Measurements from ENCODE around the gene PTPRD. TPM values are rescaled to one million over a fixed set of nuclear protein-coding genes. Genes with fewer than 3 reads are reported as not detected.

PTPRD gene
- total and polyA plus RNA-seq, 9 donors = 16.2 to 231 (median 85.8) TPM

DNA sequence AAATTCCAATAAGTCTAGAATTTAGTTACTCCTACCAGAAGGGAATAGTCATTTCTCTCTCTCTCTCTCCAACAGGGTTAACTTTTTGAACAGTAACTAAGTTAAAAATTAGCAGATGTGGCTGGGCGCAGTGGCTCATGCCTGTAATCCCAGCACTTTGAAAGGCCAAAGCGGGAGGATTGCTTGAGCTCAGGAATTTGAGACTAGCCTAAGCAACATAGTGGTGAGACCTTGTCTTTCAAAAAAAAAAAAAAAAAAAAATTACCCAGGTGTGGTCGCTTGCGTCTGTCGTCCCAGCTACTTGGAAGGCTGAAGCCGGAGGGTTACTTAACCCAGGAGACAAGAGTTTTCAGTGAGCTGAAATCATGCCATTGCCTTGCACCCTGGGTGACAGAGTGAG lies 639.7 kb downstream of the PTPRD start:
- H3K9me3 ChIP-seq = no peaks in the 10 kb centered on the region
- intact Hi-C loops (cut with DNase I) = no loop called here
- 83 to 90% (median 86%) methylated on average over 6 of the region's 6 CpGs for WGBS, 3 donors
- no peak for DNase-seq
- no peak for TF ChIP-seq POLR2A (IDR thresholded peaks at IDR 0.05)
- TF ChIP-seq EP300 (IDR thresholded peaks at IDR 0.05) = no peak
- TF ChIP-seq CTCF (IDR thresholded peaks at IDR 0.05) = no peak
- H3K4me1 ChIP-seq (ENCODE audit: insufficient read depth) = no peaks in the 10 kb centered on the region
- H3K4me3 ChIP-seq = no peak overlapping the region
- no peaks in the 10 kb centered on the region for H3K36me3 ChIP-seq
- H3K27me3 ChIP-seq = no peaks in the 10 kb centered on the region
- H3K27ac ChIP-seq = no peak overlapping the region

DNA sequence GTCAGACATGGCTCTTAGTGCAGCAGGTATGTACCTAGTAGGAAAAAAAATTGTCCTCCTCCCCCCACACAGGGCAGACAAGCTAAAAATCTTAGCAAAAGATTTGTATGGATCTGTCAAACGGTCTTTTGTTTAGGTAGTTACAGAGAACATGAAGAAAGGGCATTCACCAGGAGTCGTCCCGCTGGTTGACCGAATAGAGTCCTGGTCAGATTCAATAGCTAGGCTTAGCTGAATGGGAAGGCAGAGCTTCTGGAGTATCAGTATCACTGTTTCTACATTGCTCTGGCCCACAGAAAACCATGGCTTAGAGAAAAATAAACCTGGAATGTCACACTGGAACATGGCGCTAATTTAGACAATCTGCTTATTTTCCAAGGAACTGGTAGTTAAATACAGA lies 642.3 kb downstream of the PTPRD start:
- intact Hi-C loops (cut with DNase I) = no loop called here
- Histone ChIP-seq H3K27me3 (no peaks in the 10 kb centered on the region), H3K9me3 (no peaks in the 10 kb centered on the region), H3K27ac (no peak overlapping the region), H3K4me1 (ENCODE audit: insufficient read depth) (no peaks in the 10 kb centered on the region), H3K36me3 (no peaks in the 10 kb centered on the region), H3K4me3 (no peak overlapping the region)
- DNase-seq = no peak
- TF ChIP-seq EP300 (IDR thresholded peaks at IDR 0.05) = no peak
- TF ChIP-seq POLR2A (IDR thresholded peaks at IDR 0.05) = no peak
- TF ChIP-seq CTCF (IDR thresholded peaks at IDR 0.05) = no peak
- 92 to 97% (median 93%) methylated on average over 5 of the region's 5 CpGs for WGBS, 3 donors

- H3K4me1 ChIP-seq (ENCODE audit: insufficient read depth) = no peaks in the 10 kb centered on the region
- TF ChIP-seq POLR2A (IDR thresholded peaks at IDR 0.05) (no peak), EP300 (IDR thresholded peaks at IDR 0.05) (no peak), CTCF (IDR thresholded peaks at IDR 0.05) (no peak)
- 58 to 60% (median 60%) methylated on average over 3 of the region's 3 CpGs for WGBS, 3 donors
These were observed 649.0 kb downstream of the PTPRD start for GRCh38 chr9:9963841-9964240.

DNA sequence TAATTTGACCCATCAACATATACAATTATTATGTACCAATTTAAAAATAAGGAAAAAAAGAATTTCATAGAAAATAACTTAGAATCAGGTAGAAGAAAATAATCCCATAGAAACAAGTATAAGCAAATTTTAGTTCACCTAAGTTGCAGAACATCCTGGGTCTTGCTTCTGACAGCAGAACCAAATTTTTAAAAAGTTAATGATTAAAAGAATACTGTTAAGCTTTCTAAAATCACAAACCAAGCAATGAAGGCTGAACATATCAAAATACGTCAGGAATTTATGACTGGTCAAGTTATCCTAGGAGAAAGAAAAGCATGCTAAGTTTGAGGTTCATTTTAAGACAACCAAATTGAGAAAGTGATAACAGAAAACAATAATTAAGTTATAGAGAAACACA lies 650.9 kb downstream of the PTPRD start:
- no peak for DNase-seq
- TF ChIP-seq EP300 (IDR thresholded peaks at IDR 0.05) (no peak), POLR2A (IDR thresholded peaks at IDR 0.05) (no peak), CTCF (IDR thresholded peaks at IDR 0.05) (no peak)
- intact Hi-C loops (cut with DNase I) = no loop called here
- Histone ChIP-seq H3K4me1 (ENCODE audit: insufficient read depth) (no peaks in the 10 kb centered on the region), H3K4me3 (no peak overlapping the region), H3K27ac (no peak overlapping the region), H3K36me3 (no peaks in the 10 kb centered on the region), H3K27me3 (no peaks in the 10 kb centered on the region), H3K9me3 (no peaks in the 10 kb centered on the region)
- WGBS, 3 donors = 39 to 83% (median 80%) methylated on average over 1 of the region's 1 CpG

More at GRCh38 chr9:9963841-9964240, 649.0 kb downstream of the PTPRD start:
- Histone ChIP-seq H3K9me3 (no peaks in the 10 kb centered on the region), H3K27ac (no peak overlapping the region), H3K4me3 (no peak overlapping the region), H3K36me3 (no peaks in the 10 kb centered on the region), H3K27me3 (no peaks in the 10 kb centered on the region)
- no peak for DNase-seq
- intact Hi-C loops (cut with DNase I) = no loop called here

DNA sequence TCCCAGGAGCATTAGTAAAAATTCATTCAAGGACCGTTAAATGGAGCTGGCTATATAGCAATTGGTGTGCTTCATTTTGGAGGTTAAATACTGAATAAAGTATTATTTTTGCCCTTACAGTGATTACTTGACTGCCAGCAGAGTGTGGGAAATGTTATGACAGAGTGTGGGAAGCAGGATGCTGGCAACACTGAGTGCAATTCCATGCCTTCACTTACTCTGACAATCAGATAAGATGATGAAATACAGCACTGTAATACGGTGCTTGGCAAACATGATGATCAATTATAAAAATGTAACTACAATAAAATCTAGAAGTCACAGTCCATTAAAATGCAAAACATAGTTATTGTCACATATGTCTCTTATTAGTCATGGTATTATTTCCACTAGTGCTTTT lies 651.3 kb downstream of the PTPRD start:
- TF ChIP-seq EP300 (IDR thresholded peaks at IDR 0.05) (no peak), POLR2A (IDR thresholded peaks at IDR 0.05) (no peak), CTCF (IDR thresholded peaks at IDR 0.05) (no peak)
- Histone ChIP-seq H3K4me3 (no peak overlapping the region), H3K9me3 (no peaks in the 10 kb centered on the region), H3K27ac (no peak overlapping the region), H3K4me1 (ENCODE audit: insufficient read depth) (no peaks in the 10 kb centered on the region), H3K36me3 (no peaks in the 10 kb centered on the region), H3K27me3 (no peaks in the 10 kb centered on the region)
- intact Hi-C loops (cut with DNase I) = no loop called here
- WGBS, 3 donors = 4 to 22% (median 13%) methylated on average over 2 of the region's 2 CpGs
- no peak for DNase-seq

All from ovary (tissue), 9 donors.